Neural cell (in vitro differentiated cells): ENCODE results near the gene OVOL3.

Experiments
- EZH2 ChIP-seq: fragments of 200-600, 300-800 bp; shearing (Covaris generic), sonication (generic); IDR thresholded peaks from 2 replicates; pipeline ENCODE4 v1.6.1; 2014; ENCODE audit warnings: antibody characterized with exemption, low read length, borderline replicate concordance, mild to moderate bottlenecking; ENCODE audit not compliant: insufficient read depth, poor library complexity, severe bottlenecking
- MXI1 ChIP-seq: fragments of 450-650 bp; conservative IDR thresholded peaks from 2 replicates; pipeline ENCODE4 v1.6.1; 2014; ENCODE audit warnings: antibody characterized with exemption, mild to moderate bottlenecking; ENCODE audit not compliant: poor library complexity, severe bottlenecking
- POLR2AphosphoS5 ChIP-seq: IDR thresholded peaks from 2 replicates; pipeline ENCODE4 v1.6.1; 2012
- RAD21 ChIP-seq: fragments of 450-650 bp; conservative IDR thresholded peaks from 2 replicates; pipeline ENCODE4 v1.6.1; 2014; ENCODE audit warnings: antibody characterized with exemption, mild to moderate bottlenecking, moderate library complexity
- TAF1 ChIP-seq: IDR thresholded peaks from 2 replicates; pipeline ENCODE4 v1.6.1; 2012; ENCODE audit warnings: low read depth
- TF ChIP-seq, protein P1 (sequence below): fragments of 450-650 bp; IDR thresholded peaks from 2 replicates; pipeline ENCODE4 v1.5.1; 2014; ENCODE audit warnings: antibody characterized with exemption, mild to moderate bottlenecking, moderate library complexity; ENCODE audit not compliant: poor library complexity, severe bottlenecking
- TF ChIP-seq, protein P2 (sequence below): IDR thresholded peaks from 2 replicates; pipeline ENCODE4 v1.6.1; 2012; ENCODE audit warnings: borderline replicate concordance

DNA sequence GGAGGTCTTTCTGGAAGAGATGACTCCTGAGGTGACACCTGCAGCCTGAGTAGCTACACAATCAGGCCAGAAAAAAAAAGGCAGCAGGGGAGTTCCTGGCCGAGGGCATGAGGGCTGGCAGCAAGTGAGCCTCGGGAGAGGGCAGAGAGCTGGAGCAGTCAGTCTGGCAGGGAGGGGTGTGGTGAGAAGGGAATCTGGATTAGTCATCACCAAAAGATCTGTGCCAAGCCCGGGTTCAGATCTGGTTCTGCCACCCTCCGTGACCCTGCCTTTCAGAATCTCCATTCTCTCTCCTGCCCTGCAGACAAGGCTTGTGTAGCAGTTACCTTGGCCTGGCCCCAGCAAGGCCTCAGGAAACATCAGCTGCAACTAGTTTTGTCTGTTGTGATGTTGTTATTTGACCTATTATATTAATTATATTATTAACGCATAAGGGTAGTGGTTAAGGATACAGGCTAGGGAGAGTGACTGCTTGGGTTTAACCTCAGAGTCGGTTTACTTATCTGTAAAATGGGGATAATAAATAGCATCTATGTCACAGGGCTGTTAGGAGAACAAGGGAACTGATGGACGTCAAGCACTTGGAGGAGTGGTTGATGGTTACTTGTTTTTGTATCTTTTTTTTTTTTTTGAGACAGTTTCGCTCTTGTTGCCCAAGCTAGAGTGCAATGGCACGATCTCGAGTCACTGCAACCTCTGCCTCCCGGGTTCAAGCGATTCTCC is 26.2 kb downstream of the OVOL3 start:
- TF ChIP-seq POLR2AphosphoS5 = no peak
- TF ChIP-seq, protein P1, sequence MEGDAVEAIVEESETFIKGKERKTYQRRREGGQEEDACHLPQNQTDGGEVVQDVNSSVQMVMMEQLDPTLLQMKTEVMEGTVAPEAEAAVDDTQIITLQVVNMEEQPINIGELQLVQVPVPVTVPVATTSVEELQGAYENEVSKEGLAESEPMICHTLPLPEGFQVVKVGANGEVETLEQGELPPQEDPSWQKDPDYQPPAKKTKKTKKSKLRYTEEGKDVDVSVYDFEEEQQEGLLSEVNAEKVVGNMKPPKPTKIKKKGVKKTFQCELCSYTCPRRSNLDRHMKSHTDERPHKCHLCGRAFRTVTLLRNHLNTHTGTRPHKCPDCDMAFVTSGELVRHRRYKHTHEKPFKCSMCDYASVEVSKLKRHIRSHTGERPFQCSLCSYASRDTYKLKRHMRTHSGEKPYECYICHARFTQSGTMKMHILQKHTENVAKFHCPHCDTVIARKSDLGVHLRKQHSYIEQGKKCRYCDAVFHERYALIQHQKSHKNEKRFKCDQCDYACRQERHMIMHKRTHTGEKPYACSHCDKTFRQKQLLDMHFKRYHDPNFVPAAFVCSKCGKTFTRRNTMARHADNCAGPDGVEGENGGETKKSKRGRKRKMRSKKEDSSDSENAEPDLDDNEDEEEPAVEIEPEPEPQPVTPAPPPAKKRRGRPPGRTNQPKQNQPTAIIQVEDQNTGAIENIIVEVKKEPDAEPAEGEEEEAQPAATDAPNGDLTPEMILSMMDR = no peak
- TF ChIP-seq EZH2 = no peak
- no peak for TF ChIP-seq TAF1
- TF ChIP-seq RAD21 = no peak
- TF ChIP-seq, protein P2, sequence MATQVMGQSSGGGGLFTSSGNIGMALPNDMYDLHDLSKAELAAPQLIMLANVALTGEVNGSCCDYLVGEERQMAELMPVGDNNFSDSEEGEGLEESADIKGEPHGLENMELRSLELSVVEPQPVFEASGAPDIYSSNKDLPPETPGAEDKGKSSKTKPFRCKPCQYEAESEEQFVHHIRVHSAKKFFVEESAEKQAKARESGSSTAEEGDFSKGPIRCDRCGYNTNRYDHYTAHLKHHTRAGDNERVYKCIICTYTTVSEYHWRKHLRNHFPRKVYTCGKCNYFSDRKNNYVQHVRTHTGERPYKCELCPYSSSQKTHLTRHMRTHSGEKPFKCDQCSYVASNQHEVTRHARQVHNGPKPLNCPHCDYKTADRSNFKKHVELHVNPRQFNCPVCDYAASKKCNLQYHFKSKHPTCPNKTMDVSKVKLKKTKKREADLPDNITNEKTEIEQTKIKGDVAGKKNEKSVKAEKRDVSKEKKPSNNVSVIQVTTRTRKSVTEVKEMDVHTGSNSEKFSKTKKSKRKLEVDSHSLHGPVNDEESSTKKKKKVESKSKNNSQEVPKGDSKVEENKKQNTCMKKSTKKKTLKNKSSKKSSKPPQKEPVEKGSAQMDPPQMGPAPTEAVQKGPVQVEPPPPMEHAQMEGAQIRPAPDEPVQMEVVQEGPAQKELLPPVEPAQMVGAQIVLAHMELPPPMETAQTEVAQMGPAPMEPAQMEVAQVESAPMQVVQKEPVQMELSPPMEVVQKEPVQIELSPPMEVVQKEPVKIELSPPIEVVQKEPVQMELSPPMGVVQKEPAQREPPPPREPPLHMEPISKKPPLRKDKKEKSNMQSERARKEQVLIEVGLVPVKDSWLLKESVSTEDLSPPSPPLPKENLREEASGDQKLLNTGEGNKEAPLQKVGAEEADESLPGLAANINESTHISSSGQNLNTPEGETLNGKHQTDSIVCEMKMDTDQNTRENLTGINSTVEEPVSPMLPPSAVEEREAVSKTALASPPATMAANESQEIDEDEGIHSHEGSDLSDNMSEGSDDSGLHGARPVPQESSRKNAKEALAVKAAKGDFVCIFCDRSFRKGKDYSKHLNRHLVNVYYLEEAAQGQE = no peak
- no peak for TF ChIP-seq MXI1
